Activated CD4-positive, alpha-beta T cell treated with anti-CD3 and anti-CD28 coated beads, Interleukin-2, amount 10 ng/mL, durations not matched to agents 7 days and 5 days (primary cell): ENCODE measurements around the gene GPS1. TPM values are rescaled to one million over a fixed set of nuclear protein-coding genes. Genes with fewer than 3 reads are reported as not detected.
A peak's percentile ranks its signal among the peaks of the same experiment; 100 is the strongest.

Experiments used
- CTCF ChIA-PET: fragments of 350-600 bp; sonication (Branson Sonifier 250); formaldehyde crosslinking; loops from one replicate; lab custom pipeline; 2021; ENCODE audit warnings: antibody characterized with exemption; lab: Charles Lee
- POLR2A ChIA-PET: fragments of 350-600 bp; sonication (Branson Sonifier 250); formaldehyde crosslinking; loops from one replicate; lab custom pipeline; 2021; ENCODE audit warnings: antibody characterized with exemption; lab: Charles Lee
- DNase-seq: peaks from one replicate; pipeline ENCODE4 v3.0.0-alpha.2; 2020
- H3K27ac Mint-ChIP-seq: one replicate; pipeline ENCODE4 v1.8.0; 2021; ENCODE audit warnings: mild to moderate bottlenecking, moderate library complexity, mixed read lengths
- H3K27me3 Mint-ChIP-seq: one replicate; pipeline ENCODE4 v1.8.0; 2021; ENCODE audit warnings: mixed read lengths
- H3K36me3 Mint-ChIP-seq: one replicate; pipeline ENCODE4 v1.8.0; 2021; ENCODE audit warnings: low read depth, mixed read lengths
- H3K4me1 Mint-ChIP-seq: one replicate; pipeline ENCODE4 v1.8.0; 2021; ENCODE audit warnings: mixed read lengths
- H3K4me3 Mint-ChIP-seq: one replicate; pipeline ENCODE4 v1.8.0; 2021; ENCODE audit warnings: mild to moderate bottlenecking, moderate library complexity, mixed read lengths
- H3K9me3 Mint-ChIP-seq: one replicate; pipeline ENCODE4 v1.8.0; 2021; ENCODE audit warnings: mixed read lengths
- total RNA-seq, 2 experiments: library from RNA; stranded (reverse); gene quantifications; one replicate each; pipeline ENCODE4 v1.2.3, GENCODE V29; 2021

The GPS1 gene
- total RNA-seq, 2 experiments from 2014 or later: 78.5 to 92.1 TPM

GRCh38 chr17:82098169-82098938 is 46.7 kb downstream of the GPS1 start, which contains the start of gene FASN:
FASN (minus strand) TSS chr17:82098236; CDS start chr17:82096445, 1,791 bp downstream.
- ChIA-PET POLR2A (interaction anchor here (1.4 kb wide), 1 partner anchor 61 kb away, joined by 3 read pairs; the partner anchor contains the start of gene DCXR), CTCF (interaction anchor here (0.9 to 1.7 kb wide), 7 partner anchors 11 to 166 kb away, joined by 3 to 9 read pairs (median 4); partner anchors contain the start of gene DCXR)
- Mint-ChIP-seq H3K36me3 (peaks cover 1% of the 10 kb centered on the region), H3K4me3 (peak within 1 kb of the TSS; percentile 73), H3K4me1 (peaks cover 26% of the 10 kb centered on the region), H3K27me3 (no peaks in the 10 kb centered on the region), H3K9me3 (no peaks in the 10 kb centered on the region), H3K27ac (peak within 1 kb of the TSS; percentile 82)
- DNase-seq: peak; percentile 92

GRCh38 chr17:82098939-82099763 is 47.5 kb downstream of the GPS1 start:
- H3K36me3 Mint-ChIP-seq: peaks cover 1% of the 10 kb centered on the region
- H3K4me1 Mint-ChIP-seq: peaks cover 26% of the 10 kb centered on the region
- ChIA-PET CTCF (interaction anchor here (0.9 to 1.5 kb wide), 5 partner anchors 28 to 69 kb away, joined by 3 to 9 read pairs (median 4); partner anchors contain the start of gene DCXR), POLR2A (interaction anchor here (1.4 kb wide), 1 partner anchor 61 kb away, joined by 3 read pairs; the partner anchor contains the start of gene DCXR)
- no peaks in the 10 kb centered on the region for H3K9me3 Mint-ChIP-seq
- H3K27ac Mint-ChIP-seq: peak overlapping the region; percentile 86
- DNase-seq: no peak
- peak overlapping the region; percentile 81 for H3K4me3 Mint-ChIP-seq
- no peaks in the 10 kb centered on the region for H3K27me3 Mint-ChIP-seq

- Mint-ChIP-seq H3K4me3 (peak overlapping the region; percentile 10), H3K27ac (peak overlapping the region; percentile 19), H3K36me3 (no peaks in the 10 kb centered on the region), H3K27me3 (no peaks in the 10 kb centered on the region), H3K9me3 (no peaks in the 10 kb centered on the region), H3K4me1 (peaks cover 35% of the 10 kb centered on the region)
- CTCF ChIA-PET: interaction anchor here (1.0 kb wide), 1 partner anchor 136 kb away, joined by 3 read pairs; no protein-coding TSS in a partner anchor
- POLR2A ChIA-PET: no interaction called here
- DNase-seq: no peak
Measured at GRCh38 chr17:82100502-82101298, 49.0 kb downstream of the GPS1 start.

GRCh38 chr17:82101301-82101715 is 49.6 kb downstream of the GPS1 start:
- no peaks in the 10 kb centered on the region for H3K27me3 Mint-ChIP-seq
- POLR2A ChIA-PET: no interaction called here
- no peaks in the 10 kb centered on the region for H3K9me3 Mint-ChIP-seq
- CTCF ChIA-PET: interaction anchor here (1.3 kb wide), 1 partner anchor 12 kb away, joined by 5 read pairs; no protein-coding TSS in a partner anchor
- no peaks in the 10 kb centered on the region for H3K36me3 Mint-ChIP-seq
- no peak overlapping the region for H3K4me3 Mint-ChIP-seq
- peaks cover 37% of the 10 kb centered on the region for H3K4me1 Mint-ChIP-seq
- no peak overlapping the region for H3K27ac Mint-ChIP-seq
- no peak for DNase-seq

GRCh38 chr17:82101767-82102679 is 50.3 kb downstream of the GPS1 start:
- Mint-ChIP-seq H3K4me3 (no peak overlapping the region), H3K36me3 (no peaks in the 10 kb centered on the region), H3K27me3 (no peaks in the 10 kb centered on the region), H3K27ac (no peak overlapping the region), H3K9me3 (no peaks in the 10 kb centered on the region), H3K4me1 (peaks cover 39% of the 10 kb centered on the region)
- ChIA-PET POLR2A (no interaction called here), CTCF (interaction anchor here (0.5 to 1.3 kb wide), 2 partner anchors 12 to 58 kb away, joined by 3 to 5 read pairs; no protein-coding TSS in a partner anchor)
- DNase-seq: no peak

GRCh38 chr17:82103553-82104451 is 52.1 kb downstream of the GPS1 start:
- H3K27me3 Mint-ChIP-seq: no peaks in the 10 kb centered on the region
- CTCF ChIA-PET: interaction anchor here (0.8 kb wide), 1 partner anchor 52 kb away, joined by 3 read pairs; no protein-coding TSS in a partner anchor
- POLR2A ChIA-PET: no interaction called here

GRCh38 chr17:82104797-82105416 is 53.2 kb downstream of the GPS1 start:
- no peak for DNase-seq
- POLR2A ChIA-PET: interaction anchor here (0.5 to 0.8 kb wide), 3 partner anchors 67 to 415 kb away, joined by 3 to 5 read pairs (median 4); partner anchors contain the start of genes DCXR and FOXK2
- H3K4me3 Mint-ChIP-seq: peak overlapping the region; percentile 86
- H3K9me3 Mint-ChIP-seq: no peaks in the 10 kb centered on the region
- H3K27ac Mint-ChIP-seq: peak overlapping the region; percentile 96
- CTCF ChIA-PET: interaction anchor here (0.9 to 2.5 kb wide), 3 partner anchors 49 to 101 kb away, joined by 3 to 7 read pairs (median 4); partner anchors contain the start of gene DCXR
- H3K27me3 Mint-ChIP-seq: no peaks in the 10 kb centered on the region
- H3K36me3 Mint-ChIP-seq: no peaks in the 10 kb centered on the region
- H3K4me1 Mint-ChIP-seq: peaks cover 49% of the 10 kb centered on the region

More at GRCh38 chr17:82103553-82104451, 52.1 kb downstream of the GPS1 start:
- no peak overlapping the region for H3K27ac Mint-ChIP-seq
- H3K9me3 Mint-ChIP-seq: no peaks in the 10 kb centered on the region
- H3K4me1 Mint-ChIP-seq: peaks cover 49% of the 10 kb centered on the region
- H3K4me3 Mint-ChIP-seq: no peak overlapping the region
- no peak for DNase-seq
- H3K36me3 Mint-ChIP-seq: no peaks in the 10 kb centered on the region

- ChIA-PET CTCF (interaction anchor here (0.5 to 2.7 kb wide), 12 partner anchors 16 to 146 kb away, joined by 3 to 22 read pairs (median 4); partner anchors contain the start of gene DCXR), POLR2A (interaction anchor here (0.5 to 1.1 kb wide), 5 partner anchors 17 to 414 kb away, joined by 3 to 5 read pairs (median 3); partner anchors contain the start of genes DCXR and FOXK2)
- Mint-ChIP-seq H3K4me1 (peaks cover 49% of the 10 kb centered on the region), H3K27ac (peak overlapping the region; percentile 96), H3K36me3 (no peaks in the 10 kb centered on the region), H3K27me3 (no peaks in the 10 kb centered on the region), H3K9me3 (no peaks in the 10 kb centered on the region), H3K4me3 (peak overlapping the region; percentile 86)
- no peak for DNase-seq
Measured at GRCh38 chr17:82105417-82105881, 53.8 kb downstream of the GPS1 start.

GRCh38 chr17:82105882-82106687 is 54.4 kb downstream of the GPS1 start:
- H3K9me3 Mint-ChIP-seq: no peaks in the 10 kb centered on the region
- peak overlapping the region; percentile 86 for H3K4me3 Mint-ChIP-seq
- ChIA-PET POLR2A (interaction anchor here (0.6 to 1.1 kb wide), 2 partner anchors 16 to 32 kb away, joined by 3 read pairs; no protein-coding TSS in a partner anchor), CTCF (interaction anchor here (0.5 to 2.7 kb wide), 17 partner anchors 15 to 146 kb away, joined by 3 to 22 read pairs (median 4); partner anchors contain the start of gene DCXR)
- H3K36me3 Mint-ChIP-seq: no peaks in the 10 kb centered on the region
- H3K4me1 Mint-ChIP-seq: peaks cover 46% of the 10 kb centered on the region
- peak; percentile 70 for DNase-seq
- H3K27ac Mint-ChIP-seq: peak overlapping the region; percentile 96
- H3K27me3 Mint-ChIP-seq: no peaks in the 10 kb centered on the region
